H1 (cell line): ENCODE measurements around the gene OR2T6. TPM values are rescaled to one million over a fixed set of nuclear protein-coding genes. Genes with fewer than 3 reads are reported as not detected.

ENCODE experiments used
- CTCF ChIA-PET: fragments of 300-600 bp; sonication (Branson Sonifier 250); formaldehyde crosslinking; loops from one replicate; lab custom pipeline; 2021; ENCODE audit not compliant: partially characterized antibody; lab: Charles Lee
- POLR2A ChIA-PET: fragments of 300-600 bp; sonication (Branson Sonifier 250); formaldehyde crosslinking; loops from one replicate; lab custom pipeline; 2021; ENCODE audit warnings: inconsistent platforms; ENCODE audit not compliant: partially characterized antibody; lab: Charles Lee
- DNase-seq, 2 experiments: peaks; one replicate each; pipeline versions ENCODE4 v3.0.0 to v3.0.0-alpha.2; 2010 to 2022; ENCODE audit warnings: low spot score in 2 of 2, low read depth in 1 of 2, mixed read lengths in 1 of 2
- FAIRE-seq: peaks from 2 replicates; lab custom pipeline; 2011; peaks lifted over from hg19 to GRCh38; lab: Jason Lieb, UNC
- H2AFZ ChIP-seq: 2 replicates; pipeline ENCODE4 v1.8.1; 2012; ENCODE audit warnings: low read length, inconsistent platforms
- H2AK5ac ChIP-seq: 2 replicates; pipeline ENCODE4 v1.6.1; 2013; ENCODE audit warnings: low read depth, low read length
- H2BK120ac ChIP-seq: replicated peaks from 2 replicates; pipeline ENCODE3; 2013; ENCODE audit warnings: low read depth, low read length, inconsistent platforms
- H2BK12ac ChIP-seq: 2 replicates; pipeline ENCODE4 v1.6.1; 2013; ENCODE audit warnings: low read depth, low read length
- H2BK15ac ChIP-seq: 2 replicates; pipeline ENCODE4 v1.6.1; 2013; ENCODE audit warnings: low read length
- H2BK20ac ChIP-seq: 2 replicates; pipeline ENCODE4 v1.6.1; 2013; ENCODE audit warnings: low read length
- H2BK5ac ChIP-seq: 2 replicates; pipeline ENCODE4 v1.6.1; 2013; ENCODE audit warnings: low read depth, low read length
- H3K14ac ChIP-seq: 2 replicates; pipeline ENCODE4 v1.6.1; 2013; ENCODE audit warnings: inconsistent platforms; ENCODE audit not compliant: insufficient read length
- H3K18ac ChIP-seq: 2 replicates; pipeline ENCODE4 v1.6.1; 2013; ENCODE audit warnings: low read length; ENCODE audit errors: extremely low read depth
- H3K23ac ChIP-seq: 2 replicates; pipeline ENCODE4 v1.6.1; 2013; ENCODE audit warnings: inconsistent platforms; ENCODE audit not compliant: insufficient read length
- H3K23me2 ChIP-seq: 2 replicates; pipeline ENCODE4 v1.6.1; 2013; ENCODE audit warnings: low read depth, low read length
- H3K27ac ChIP-seq: 2 replicates; pipeline ENCODE4 v1.6.1; 2011; ENCODE audit warnings: low read depth, low read length, inconsistent platforms
- H3K27me3 ChIP-seq, 4 experiments: replicated peaks in 1 of 4; 1 replicate in 1 of 4; 2 replicates in 3 of 4; pipeline versions ENCODE4 v1.6.1 to v1.8.1; 2011 to 2013; ENCODE audit warnings: low read length in 3 of 4, mild to moderate bottlenecking in 3 of 4, inconsistent platforms in 2 of 4, mixed read lengths in 2 of 4, moderate library complexity in 1 of 4; ENCODE audit not compliant: control insufficient read depth in 3 of 4, insufficient read depth in 3 of 4; ENCODE audit errors: extremely low read depth in 1 of 4
- H3K36me3 ChIP-seq, 4 experiments: 2 replicates each; pipeline versions ENCODE4 v1.6.1 to v1.8.1; 2011 to 2013; ENCODE audit warnings: mild to moderate bottlenecking in 4 of 4, low read length in 3 of 4, moderate library complexity in 2 of 4, control low read depth in 1 of 4, inconsistent platforms in 1 of 4; ENCODE audit not compliant: insufficient read depth in 4 of 4, control insufficient read depth in 2 of 4
- H3K4ac ChIP-seq: replicated peaks from 2 replicates; pipeline ENCODE3; 2013; ENCODE audit warnings: low read length, low read depth, mixed read lengths, inconsistent platforms; ENCODE audit not compliant: insufficient read length
- H3K4me1 ChIP-seq, 4 experiments: replicated peaks in 1 of 4; 1 replicate in 1 of 4; 2 replicates in 3 of 4; pipeline versions ENCODE4 v1.6.1 to v1.8.1; 2011 to 2013; ENCODE audit warnings: low read length in 3 of 4, inconsistent platforms in 2 of 4, mixed read lengths in 1 of 4; ENCODE audit not compliant: insufficient read depth in 4 of 4, control insufficient read depth in 3 of 4
- H3K4me2 ChIP-seq, 2 experiments: 2 replicates each; pipeline versions ENCODE4 v1.6.1 to v1.8.1; 2011 to 2013; ENCODE audit warnings: low read depth in 2 of 2, low read length in 2 of 2, control low read depth in 1 of 2, inconsistent platforms in 1 of 2, mild to moderate bottlenecking in 1 of 2; ENCODE audit not compliant: insufficient read depth in 1 of 2
- H3K4me3 ChIP-seq, 4 experiments: fragments of 200-600, 300-600 bp in 1 of 4; sonication (generic), shearing (Covaris generic), sonication (Bioruptor Twin) in 1 of 4; 2 replicates each; pipeline versions ENCODE4 v1.5.1 to v1.8.1; 2011 to 2016; ENCODE audit warnings: low read length in 4 of 4, low read depth in 3 of 4, control low read depth in 2 of 4, inconsistent platforms in 2 of 4, mild to moderate bottlenecking in 2 of 4, mixed read lengths in 1 of 4, moderate library complexity in 1 of 4; ENCODE audit not compliant: insufficient read depth in 2 of 4; ENCODE audit errors: extremely low read depth in 1 of 4
- H3K56ac ChIP-seq: replicated peaks from 2 replicates; pipeline ENCODE3; 2013; ENCODE audit warnings: low read depth, mild to moderate bottlenecking, mixed read lengths, low read length, inconsistent platforms; ENCODE audit not compliant: insufficient read length
- H3K79me1 ChIP-seq: 2 replicates; pipeline ENCODE4 v1.6.1; 2013; ENCODE audit warnings: low read depth, low read length, control low read depth
- H3K79me2 ChIP-seq, 2 experiments: 2 replicates each; pipeline versions ENCODE4 v1.6.1 to v1.8.1; 2012 to 2013; ENCODE audit warnings: low read length in 2 of 2, mild to moderate bottlenecking in 2 of 2, inconsistent platforms in 1 of 2; ENCODE audit not compliant: insufficient read depth in 2 of 2, control insufficient read depth in 1 of 2
- H3K9ac ChIP-seq, 4 experiments: replicated peaks in 1 of 4; 1 replicate in 1 of 4; 2 replicates in 3 of 4; pipeline versions ENCODE4 v1.6.1 to v1.8.1; 2011 to 2013; ENCODE audit warnings: low read depth in 3 of 4, low read length in 3 of 4, control low read depth in 2 of 4, mild to moderate bottlenecking in 2 of 4, moderate library complexity in 2 of 4, inconsistent platforms in 1 of 4; ENCODE audit errors: extremely low read depth in 1 of 4
- H3K9me3 ChIP-seq, 2 experiments: 2 replicates each; pipeline versions ENCODE4 v1.6.1 to v1.8.1; 2012 to 2013; ENCODE audit warnings: mild to moderate bottlenecking in 2 of 2, moderate library complexity in 2 of 2, control low read depth in 1 of 2, inconsistent platforms in 1 of 2, low read depth in 1 of 2, low read length in 1 of 2, mixed read lengths in 1 of 2; ENCODE audit not compliant: insufficient read depth in 2 of 2
- H4K20me1 ChIP-seq, 2 experiments: replicated peaks in 1 of 2; 2 replicates each; pipeline versions ENCODE3 to v1.8.1; 2011 to 2013; ENCODE audit warnings: inconsistent platforms in 2 of 2, low read length in 2 of 2, mild to moderate bottlenecking in 1 of 2; ENCODE audit not compliant: insufficient read depth in 2 of 2, control insufficient read depth in 1 of 2
- H4K5ac ChIP-seq: 2 replicates; pipeline ENCODE4 v1.6.1; 2013; ENCODE audit warnings: low read length, low read depth, mixed read lengths, inconsistent platforms; ENCODE audit not compliant: insufficient read length
- H4K8ac ChIP-seq: 2 replicates; pipeline ENCODE4 v1.8.0; 2013; ENCODE audit warnings: mild to moderate bottlenecking, moderate library complexity, low read length, inconsistent platforms; ENCODE audit not compliant: insufficient read depth; ENCODE audit errors: extremely low read depth
- H4K91ac ChIP-seq: replicated peaks from 2 replicates; pipeline ENCODE3; 2013; ENCODE audit warnings: low read length, mixed read lengths, inconsistent platforms; ENCODE audit not compliant: insufficient read length
- CTBP2 ChIP-seq: IDR thresholded peaks from 2 replicates; pipeline ENCODE4 v1.7.0; 2011; ENCODE audit warnings: borderline replicate concordance, mild to moderate bottlenecking, moderate library complexity, mixed read lengths, low read length; ENCODE audit not compliant: insufficient read depth, insufficient read length
- GTF2F1 ChIP-seq: IDR thresholded peaks from 2 replicates; pipeline ENCODE4 v1.6.1; 2012; ENCODE audit warnings: low read depth, low read length, improper control_type of control experiment, borderline replicate concordance
- HDAC2 ChIP-seq, 2 experiments: fragments of 300-600 bp in 1 of 2; sonication (generic) in 1 of 2; IDR thresholded peaks; 2 replicates each; pipeline ENCODE4 v1.6.1; 2011 to 2012; ENCODE audit warnings: low read depth in 2 of 2, low read length in 2 of 2, mild to moderate bottlenecking in 2 of 2, moderate library complexity in 2 of 2, borderline replicate concordance in 1 of 2, inconsistent platforms in 1 of 2
- PHF8 ChIP-seq: fragments of 200-600 bp; sonication (generic); conservative IDR thresholded peaks from 2 replicates; pipeline ENCODE4 v1.7.1; 2012; ENCODE audit warnings: low read depth, mild to moderate bottlenecking, inconsistent platforms, low read length, moderate library complexity
- SP2 ChIP-seq: IDR thresholded peaks from 2 replicates; pipeline ENCODE4 v1.6.1; 2012; ENCODE audit warnings: mild to moderate bottlenecking, low read length, inconsistent platforms
- WGBS, 2 experiments: shearing (Covaris generic) in 1 of 2; methylation state at CpG; one replicate each; pipeline versions ENCODE4 v1.1.6 to v1.1.7; 2013 to 2015; ENCODE audit warnings: low lambda C conversion rate in 2 of 2, mixed read lengths in 2 of 2, inconsistent platforms in 1 of 2, low coverage in 1 of 2, missing lambda C conversion rate in 1 of 2; ENCODE audit not compliant: insufficient replicate concordance in 2 of 2, insufficient coverage in 1 of 2, insufficient read length in 1 of 2; ENCODE audit errors: extremely low coverage in 1 of 2, missing lambda C conversion rate in 1 of 2; 5-methylcytosine and 5-hydroxymethylcytosine counted together
- polyA plus RNA-seq, 7 experiments: library from polyadenylated mRNA; depleted of rRNA in 3 of 7; stranded (reverse) in 5 of 7; unstranded in 2 of 7; fragments of >200 nt in 5 of 7; fragments of 200-250 nt in 2 of 7; gene quantifications; 1 replicate in 5 of 7; 2 replicates in 1 of 7; 4 replicates in 1 of 7; pipeline versions ENCODE4 v1.2.1 to v1.2.3, GENCODE V29; 2011 to 2013; ENCODE audit warnings: missing spikeins in 2 of 7, mixed read lengths in 2 of 7
- total RNA-seq: library from RNA; stranded (reverse); fragmentation: NEBNext Ultra II Directional; extraction: Animal tissue kit (Norgen Biotek cat#: 25700); gene quantifications from 2 replicates; pipeline ENCODE4 v1.2.1, GENCODE V29; 2021

OR2T6 gene
- total and polyA plus RNA-seq, 2 of the 8 experiments (the other 6 are each of a cell fraction or from before 2014, with no cell fraction given): not detected

DNA sequence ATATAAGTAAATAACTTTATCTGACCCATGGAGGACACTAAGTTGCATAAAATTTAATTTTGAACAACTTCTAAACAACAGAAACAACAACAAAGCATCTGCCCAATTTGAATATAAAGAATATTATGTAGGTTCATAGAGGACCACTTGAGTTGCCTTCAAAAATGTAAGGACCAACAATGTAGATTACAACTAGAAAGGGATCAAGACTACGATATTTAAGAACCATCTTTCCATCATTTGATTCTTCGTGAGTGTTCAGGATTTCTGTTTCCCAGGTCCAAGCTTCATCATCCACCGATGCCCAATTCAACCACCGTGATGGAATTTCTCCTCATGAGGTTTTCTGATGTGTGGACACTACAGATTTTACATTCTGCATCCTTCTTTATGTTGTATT, 27.1 kb upstream of the OR2T6 start, which contains the start of gene OR14C36:
TSS of gene OR14C36 (plus strand) at position 301 of the 400 bp plus-strand sequence. CDS start at position 301, 0 bp downstream.
- WGBS, 2 experiments: 83% methylated on average over 4 of the region's 4 CpGs; no CpG with 5 or more reads in 1 of the 2 experiments
- Histone ChIP-seq H2AFZ (no peak within 1 kb of the TSS), H2BK120ac (no peak within 1 kb of the TSS)
- TF ChIP-seq PHF8: no peak
- TF ChIP-seq HDAC2 (IDR thresholded peaks at IDR 0.05; ENCODE audit: borderline replicate concordance in 1 of 2, low read depth in 2 of 2, low read length in 2 of 2): no peak
- TF ChIP-seq GTF2F1: no peak
- TF ChIP-seq SP2: no peak
- no peak for TF ChIP-seq CTBP2

More for the DNA sequence above, 27.1 kb upstream of the OR2T6 start, which contains the start of gene OR14C36:
- Histone ChIP-seq H3K4ac (no peak within 1 kb of the TSS), H4K5ac (no peak within 1 kb of the TSS), H2BK15ac (no peak within 1 kb of the TSS), H3K23me2 (no peaks in the 10 kb centered on the region), H3K56ac (no peak within 1 kb of the TSS), H3K23ac (no peak within 1 kb of the TSS), H3K79me2 (no peaks in the 10 kb centered on the region), H3K36me3 (no peaks in the 10 kb centered on the region), H4K91ac (no peak within 1 kb of the TSS), H3K14ac (no peak within 1 kb of the TSS), H3K9ac (no peak within 1 kb of the TSS), H3K9me3 (peaks cover 44 to 57% of the 10 kb centered on the region in 2 experiments), H2BK20ac (no peak within 1 kb of the TSS), H3K4me3 (no peak within 1 kb of the TSS), H2BK12ac (no peak within 1 kb of the TSS), H4K8ac (no peak within 1 kb of the TSS), H3K79me1 (no peaks in the 10 kb centered on the region), H3K4me1 (no peaks in the 10 kb centered on the region), H3K4me2 (no peak within 1 kb of the TSS), H3K18ac (no peak within 1 kb of the TSS), H2BK5ac (no peak within 1 kb of the TSS), H4K20me1 (no peaks in the 10 kb centered on the region), H3K27ac (no peak within 1 kb of the TSS), H3K27me3 (no peaks in the 10 kb centered on the region; a peak in 1 of 7 replicates), H2AK5ac (no peak within 1 kb of the TSS)
- ChIA-PET POLR2A (no interaction called here), CTCF (no interaction called here)
- FAIRE-seq: no peak
- DNase-seq: no peak
